ENCODE results near the gene FSHB. TPM values are rescaled to one million over a fixed set of nuclear protein-coding genes. Genes with fewer than 3 reads are reported as not detected.
"Not testable (repeated sequence)": the region's sequence is repeated elsewhere in the genome, so short reads cannot be mapped to it uniquely, and the experiment has no call there.

Gene FSHB
- polyA plus RNA-seq (ENCODE audit: insufficient read length), result not detected
- long read RNA-seq, donor 1, result 0 reads
- long read RNA-seq, donor 2, result 0 reads
- long read RNA-seq, donor 3, result 0 reads
- long read RNA-seq, donor 4, result 0 reads
- long read RNA-seq, donor 5, result 0 reads
- long read RNA-seq, donor 6, result 0 reads
- long read RNA-seq, donor 7, result 0 reads
- long read RNA-seq, donor 8, result 0 reads

- DNase-seq, result no peak
These were observed at the start of gene FSHB for GRCh38 chr11:30230714-30231113. Gene FSHB, plus strand, starts transcription at chr11:30231014. Its CDS starts 889 bp downstream, at chr11:30231903.

DNA sequence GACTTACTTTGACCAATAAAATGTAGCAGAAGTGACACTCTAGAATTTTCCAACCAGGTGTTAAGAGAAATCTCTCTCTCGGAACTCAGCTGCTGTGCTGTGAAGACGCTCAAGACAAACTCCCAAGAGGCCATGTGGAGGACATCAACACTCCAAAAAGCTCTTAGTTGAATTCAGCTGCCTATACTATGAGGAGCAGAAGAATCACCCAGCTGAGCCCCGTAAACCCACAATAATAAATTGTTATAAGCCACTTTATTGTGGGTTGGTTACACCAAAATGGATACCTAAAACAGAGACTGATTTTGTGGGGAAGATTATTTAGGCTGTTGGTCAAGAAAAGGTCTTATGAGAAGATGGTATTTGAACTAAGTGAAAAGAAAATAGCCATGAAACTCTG is 44.1 kb upstream of the FSHB start:
- no peak for DNase-seq

DNA sequence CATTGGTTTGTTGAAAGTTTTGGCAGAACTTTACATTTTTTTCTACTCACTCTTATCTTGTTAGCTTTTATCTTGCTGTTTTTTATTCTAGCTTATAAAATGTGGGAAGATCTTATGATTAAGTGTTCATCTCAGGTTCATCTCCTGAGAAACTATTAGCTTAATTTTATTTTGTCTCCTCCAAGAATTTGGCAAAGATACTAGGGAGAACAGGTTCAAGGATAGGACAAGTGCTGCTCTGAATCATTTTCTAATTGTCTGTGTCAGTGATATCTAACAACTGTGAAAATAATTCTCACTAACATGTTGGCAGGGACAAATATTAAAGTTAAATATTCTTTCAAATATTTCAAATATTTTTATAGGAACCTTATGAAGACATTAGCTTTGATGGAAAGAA is 38.2 kb upstream of the FSHB start:
- no peak for DNase-seq

GRCh38 chr11:30196400-30197206 is 34.2 kb upstream of the FSHB start:
- peak; percentile 57 for DNase-seq

DNA sequence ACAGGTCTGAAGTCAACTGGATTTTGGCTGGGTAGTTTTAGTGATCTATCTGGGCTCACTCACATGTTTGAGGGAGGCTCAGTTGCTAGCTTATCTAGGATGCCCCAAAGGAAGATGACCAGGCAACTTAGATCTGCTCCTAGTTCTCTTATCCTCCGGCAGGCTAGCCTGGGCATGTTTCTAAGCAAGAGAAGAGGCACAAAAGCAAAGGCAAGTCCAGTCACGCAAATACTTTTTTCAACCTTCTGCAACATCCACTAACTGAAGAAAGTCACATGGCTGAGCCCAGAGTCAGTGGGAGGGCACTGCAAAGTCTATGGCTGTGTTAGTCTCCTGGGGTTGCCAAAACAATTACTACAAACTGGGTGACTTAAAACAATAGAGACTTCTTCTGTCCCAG is 32.9 kb upstream of the FSHB start:
- DNase-seq, result no peak

DNA sequence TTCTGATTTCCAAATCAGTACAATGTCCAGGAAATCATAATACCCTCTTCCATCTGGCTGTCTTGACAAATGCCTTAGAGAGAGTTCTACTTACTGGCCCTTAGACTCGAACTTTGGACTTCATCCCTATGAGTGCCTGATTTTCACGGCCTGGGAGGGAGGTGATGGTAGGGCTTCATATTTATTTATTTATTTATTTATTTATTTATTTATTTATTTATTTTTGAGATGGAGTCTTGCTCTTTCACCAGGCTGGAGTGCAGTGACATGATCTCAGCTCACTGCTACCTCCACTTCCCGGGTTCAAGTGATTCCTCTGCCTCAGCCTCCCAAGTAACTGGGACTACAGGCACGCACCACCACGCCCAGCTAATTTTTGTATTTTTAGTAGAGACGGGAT is 27.8 kb upstream of the FSHB start:
- DNase-seq, result not testable (repeated sequence)

- DNase-seq, result no peak
These were observed 27.0 kb upstream of the FSHB start for GRCh38 chr11:30203850-30204249.

- no peak for DNase-seq
These were observed 24.4 kb upstream of the FSHB start for GRCh38 chr11:30206249-30206996.

DNA sequence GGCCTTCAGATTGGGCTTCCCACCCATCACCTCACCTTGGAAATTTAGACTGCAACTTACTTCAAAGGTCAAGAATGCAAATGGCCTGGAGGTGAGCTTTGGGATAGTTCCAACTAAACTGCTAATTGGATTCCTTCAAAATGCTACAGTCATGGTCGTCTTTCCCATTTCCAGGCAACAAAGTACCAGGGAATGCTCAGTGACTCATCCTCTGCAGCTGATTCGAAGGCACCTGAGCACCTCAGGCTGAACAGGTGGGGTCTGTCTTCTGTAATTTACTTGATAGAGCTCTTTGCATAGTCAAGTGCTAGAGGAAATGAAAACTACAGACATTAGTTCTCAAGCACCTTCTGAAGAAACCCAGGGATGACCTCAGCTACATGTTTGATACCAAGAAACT is 20.5 kb upstream of the FSHB start:
- DNase-seq, result no peak

GRCh38 chr11:30216534-30216933 is 14.3 kb upstream of the FSHB start:
- no peak for DNase-seq

- no peak for DNase-seq
These were observed 12.5 kb upstream of the FSHB start for GRCh38 chr11:30218278-30218677.

DNA sequence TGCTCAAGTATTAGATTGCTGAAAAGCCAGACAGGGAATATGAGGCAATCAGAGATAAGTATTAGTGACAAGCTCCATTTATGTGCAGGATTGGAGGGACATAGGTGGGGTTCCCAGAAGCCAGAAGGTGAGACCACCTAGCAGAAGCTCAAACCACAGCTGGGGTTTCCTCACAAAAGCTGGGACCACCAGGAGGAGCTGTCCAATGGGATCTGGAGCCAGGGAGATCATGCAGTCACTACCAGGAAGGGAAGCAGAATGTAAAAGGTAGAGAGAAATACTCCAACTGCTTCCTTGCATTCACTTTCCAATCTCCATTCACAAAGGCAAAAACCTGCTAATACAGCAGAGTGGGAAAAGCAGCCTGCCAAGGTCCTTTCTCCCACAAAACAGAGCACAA is 5.2 kb upstream of the FSHB start:
- DNase-seq, result no peak

DNA sequence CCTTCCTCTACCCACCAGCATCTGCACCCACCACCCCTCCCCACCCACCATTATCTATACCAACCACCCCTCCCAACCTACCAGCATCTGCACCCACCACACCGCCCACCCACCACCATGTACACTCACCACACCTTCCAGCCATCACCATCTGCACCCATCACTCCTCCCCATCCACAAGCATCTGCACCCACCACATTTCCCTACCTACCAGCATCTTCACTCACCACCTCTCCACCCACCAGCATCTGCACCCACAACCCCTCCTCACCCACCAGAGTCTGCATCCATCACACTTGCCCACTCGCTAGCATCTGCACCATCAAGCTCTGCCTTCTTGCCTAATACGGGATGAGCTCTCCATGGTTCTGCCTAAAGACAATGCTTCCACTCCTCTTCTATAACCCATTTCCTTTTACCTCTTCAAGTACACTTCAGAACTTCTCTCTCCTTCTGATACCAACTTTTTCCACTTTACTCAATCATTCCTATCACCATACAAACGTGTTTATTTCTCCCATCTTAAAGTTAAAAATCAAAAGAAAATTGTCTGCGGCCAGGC is 2.4 kb upstream of the FSHB start:
- no peak for DNase-seq

DNA sequence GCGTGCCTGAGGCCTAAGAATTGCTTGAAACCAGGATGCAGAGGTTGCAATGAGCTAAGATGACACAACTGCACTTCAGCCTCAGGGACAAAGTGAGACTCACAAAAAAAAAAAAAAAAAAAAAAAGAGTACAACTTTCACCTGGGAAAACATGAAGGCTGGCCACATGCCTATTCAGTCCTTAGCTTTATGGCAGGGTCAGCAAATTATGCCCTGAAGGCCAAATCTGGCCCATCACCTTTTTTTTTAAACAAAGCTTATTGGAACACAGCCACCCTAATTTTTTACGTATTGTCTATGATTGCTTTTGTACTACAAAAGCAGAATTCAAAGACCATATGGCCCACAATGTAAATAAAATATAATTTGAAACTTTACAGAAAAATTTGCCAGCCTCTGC is 8.2 kb downstream of the FSHB start:
- no peak for DNase-seq

DNA sequence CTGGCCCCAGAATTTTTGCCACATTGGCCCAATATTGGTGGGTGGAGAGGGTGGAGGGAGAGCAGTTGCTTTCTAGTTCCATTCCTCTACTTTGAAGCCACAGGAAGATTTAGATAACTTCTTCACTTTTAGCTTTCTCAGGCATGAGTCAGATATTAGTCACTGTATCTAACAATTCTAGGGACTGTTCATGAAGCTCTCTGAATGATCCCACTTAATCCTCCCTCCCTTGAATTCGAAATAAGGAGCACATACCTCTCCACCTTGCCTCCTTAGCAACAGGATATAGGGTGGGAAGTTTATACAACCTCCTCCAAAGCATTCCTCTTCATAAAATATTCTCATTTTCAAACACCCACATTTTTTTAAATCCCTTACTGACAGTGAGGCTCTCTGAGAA is 13.5 kb downstream of the FSHB start:
- no peak for DNase-seq

- DNase-seq, result no peak
These were observed 14.8 kb downstream of the FSHB start for GRCh38 chr11:30245621-30246020.

- DNase-seq, result no peak
These were observed 23.8 kb downstream of the FSHB start for GRCh38 chr11:30254307-30255298.

GRCh38 chr11:30255637-30256036 is 24.8 kb downstream of the FSHB start:
- DNase-seq, result no peak

- DNase-seq, result no peak
These were observed 26.2 kb downstream of the FSHB start for GRCh38 chr11:30257058-30257457.

DNA sequence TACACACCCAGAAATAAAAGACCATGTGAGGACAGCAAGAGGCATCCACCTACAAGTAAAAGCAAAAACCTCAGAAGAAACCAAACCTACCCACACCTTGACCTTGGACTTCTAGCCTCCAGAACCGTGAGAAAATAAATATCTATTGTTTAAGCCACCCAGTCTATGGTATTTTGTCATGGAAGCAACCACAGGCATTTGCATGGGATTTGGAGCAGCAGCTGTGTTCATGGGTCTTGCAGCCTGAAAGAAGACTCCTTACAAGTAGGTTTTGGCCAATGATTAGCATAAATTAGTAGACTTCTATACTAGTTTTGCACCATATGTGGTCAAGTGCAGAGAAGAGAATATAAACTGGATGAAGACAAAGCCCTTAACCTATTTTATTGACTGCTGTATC is 27.9 kb downstream of the FSHB start:
- DNase-seq, result no peak

DNA sequence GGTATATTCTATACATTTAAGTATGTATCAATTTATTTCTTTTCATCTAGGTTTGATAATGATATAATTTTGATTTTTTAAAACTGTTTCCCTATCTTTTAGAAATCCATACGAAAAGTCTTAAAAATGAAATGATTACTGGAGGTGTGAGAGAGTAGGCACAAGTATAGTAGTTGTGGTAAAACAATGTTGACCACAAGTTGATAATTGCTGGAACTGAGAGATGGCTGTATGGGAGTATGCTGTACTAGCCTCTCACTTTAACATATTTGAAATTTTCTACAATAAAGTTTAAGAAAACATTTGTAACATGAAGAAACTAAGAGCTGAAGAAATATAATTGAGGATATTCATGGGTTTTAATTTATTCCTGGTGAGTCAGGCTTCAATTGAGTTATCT is 30.0 kb downstream of the FSHB start:
- no peak for DNase-seq

GRCh38 chr11:30261821-30262220 is 31.0 kb downstream of the FSHB start:
- no peak for DNase-seq

Measured in left kidney (tissue), 8 donors.